ENCODE data around the gene NOL6.

GRCh38 chr9:33517373-33517772 lies 43.6 kb upstream of the NOL6 start:
- TF ChIP-seq, protein P1, sequence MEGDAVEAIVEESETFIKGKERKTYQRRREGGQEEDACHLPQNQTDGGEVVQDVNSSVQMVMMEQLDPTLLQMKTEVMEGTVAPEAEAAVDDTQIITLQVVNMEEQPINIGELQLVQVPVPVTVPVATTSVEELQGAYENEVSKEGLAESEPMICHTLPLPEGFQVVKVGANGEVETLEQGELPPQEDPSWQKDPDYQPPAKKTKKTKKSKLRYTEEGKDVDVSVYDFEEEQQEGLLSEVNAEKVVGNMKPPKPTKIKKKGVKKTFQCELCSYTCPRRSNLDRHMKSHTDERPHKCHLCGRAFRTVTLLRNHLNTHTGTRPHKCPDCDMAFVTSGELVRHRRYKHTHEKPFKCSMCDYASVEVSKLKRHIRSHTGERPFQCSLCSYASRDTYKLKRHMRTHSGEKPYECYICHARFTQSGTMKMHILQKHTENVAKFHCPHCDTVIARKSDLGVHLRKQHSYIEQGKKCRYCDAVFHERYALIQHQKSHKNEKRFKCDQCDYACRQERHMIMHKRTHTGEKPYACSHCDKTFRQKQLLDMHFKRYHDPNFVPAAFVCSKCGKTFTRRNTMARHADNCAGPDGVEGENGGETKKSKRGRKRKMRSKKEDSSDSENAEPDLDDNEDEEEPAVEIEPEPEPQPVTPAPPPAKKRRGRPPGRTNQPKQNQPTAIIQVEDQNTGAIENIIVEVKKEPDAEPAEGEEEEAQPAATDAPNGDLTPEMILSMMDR (IDR thresholded peaks at IDR 0.05) = peak; percentile 85
- TF ChIP-seq ZFX (IDR thresholded peaks at IDR 0.05; ENCODE audit: borderline replicate concordance) = no peak

Measured in 22Rv1 (cell line).